GM18526 (cell line): ENCODE measurements around the gene ADAMTS10.

Experiments used
- POLR2A ChIP-seq: IDR thresholded peaks from 3 replicates; pipeline ENCODE4 v1.6.1; 2011; ENCODE audit not compliant: insufficient read length; ENCODE audit errors: extremely low read depth

Gene ADAMTS10

DNA sequence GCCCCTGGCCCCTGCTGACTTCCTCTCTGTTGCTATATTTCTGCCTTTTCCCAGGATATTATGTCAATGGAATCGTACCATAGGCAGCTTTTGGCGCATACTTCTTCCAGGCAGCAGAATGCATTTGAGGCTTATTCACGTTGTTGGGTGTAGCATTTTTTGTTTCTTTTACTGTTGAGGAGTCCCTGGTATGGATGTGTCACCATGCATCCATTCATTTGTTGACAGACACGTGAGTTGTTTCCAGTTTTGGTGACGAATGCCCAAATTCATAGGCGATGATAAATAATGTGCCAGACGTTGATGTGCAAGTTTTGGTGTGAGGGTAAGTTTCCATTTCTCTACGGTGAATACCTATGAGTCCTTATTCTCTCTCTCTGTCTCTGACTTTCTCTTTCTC is 24.9 kb upstream of the ADAMTS10 start:
- TF ChIP-seq POLR2A, result no peak

DNA sequence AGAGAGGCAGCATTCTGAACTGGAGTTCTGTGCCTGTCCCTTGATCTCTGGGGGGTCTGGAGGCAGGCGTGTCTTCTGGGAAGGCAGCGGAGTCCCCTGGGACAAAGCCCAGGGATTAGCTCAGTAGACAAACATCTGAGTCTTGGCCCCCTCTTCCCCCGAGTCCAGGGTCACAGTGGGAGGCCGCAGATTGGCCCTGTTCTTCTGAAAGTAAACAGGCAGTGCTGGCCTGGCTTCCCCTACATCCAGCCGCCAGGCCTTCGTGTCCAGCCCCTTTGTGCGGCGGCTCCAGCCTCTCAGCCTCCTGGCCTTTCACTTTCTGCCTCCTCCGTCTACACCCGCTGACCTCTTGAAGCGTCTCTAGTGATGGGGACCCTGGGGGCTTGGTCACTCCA is 20.9 kb upstream of the ADAMTS10 start:
- no peak for TF ChIP-seq POLR2A

DNA sequence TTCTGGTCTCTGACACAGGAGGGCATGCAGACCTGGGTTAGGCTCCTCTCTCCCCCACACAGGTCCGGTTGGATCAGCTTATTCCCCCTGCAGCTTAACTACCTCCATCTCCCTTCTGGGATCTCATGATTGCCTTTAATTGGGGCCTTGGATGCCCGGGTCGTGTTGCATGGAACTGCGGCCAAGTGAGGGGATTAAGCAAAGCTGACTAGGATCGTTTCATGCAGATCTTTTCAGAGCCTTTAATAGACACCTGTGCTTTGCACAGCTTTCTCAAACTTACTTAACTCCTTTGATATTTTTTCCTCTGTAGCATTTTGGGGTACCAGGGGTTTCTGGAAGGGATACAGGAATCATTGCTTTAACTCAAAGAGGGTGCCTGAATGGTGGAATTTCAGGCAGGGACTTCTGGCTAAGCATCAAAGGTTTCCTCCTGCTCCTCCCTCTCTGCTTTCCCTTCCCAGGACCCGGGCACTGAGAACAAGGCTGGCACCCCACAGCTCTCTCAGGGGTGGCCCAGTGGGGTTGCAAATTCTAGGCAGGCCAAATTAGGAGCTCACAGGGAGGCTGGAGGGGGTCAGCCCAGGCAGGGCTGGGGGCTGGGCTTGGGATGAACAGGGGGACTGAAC is 20.4 kb upstream of the ADAMTS10 start:
- TF ChIP-seq POLR2A, result no peak

DNA sequence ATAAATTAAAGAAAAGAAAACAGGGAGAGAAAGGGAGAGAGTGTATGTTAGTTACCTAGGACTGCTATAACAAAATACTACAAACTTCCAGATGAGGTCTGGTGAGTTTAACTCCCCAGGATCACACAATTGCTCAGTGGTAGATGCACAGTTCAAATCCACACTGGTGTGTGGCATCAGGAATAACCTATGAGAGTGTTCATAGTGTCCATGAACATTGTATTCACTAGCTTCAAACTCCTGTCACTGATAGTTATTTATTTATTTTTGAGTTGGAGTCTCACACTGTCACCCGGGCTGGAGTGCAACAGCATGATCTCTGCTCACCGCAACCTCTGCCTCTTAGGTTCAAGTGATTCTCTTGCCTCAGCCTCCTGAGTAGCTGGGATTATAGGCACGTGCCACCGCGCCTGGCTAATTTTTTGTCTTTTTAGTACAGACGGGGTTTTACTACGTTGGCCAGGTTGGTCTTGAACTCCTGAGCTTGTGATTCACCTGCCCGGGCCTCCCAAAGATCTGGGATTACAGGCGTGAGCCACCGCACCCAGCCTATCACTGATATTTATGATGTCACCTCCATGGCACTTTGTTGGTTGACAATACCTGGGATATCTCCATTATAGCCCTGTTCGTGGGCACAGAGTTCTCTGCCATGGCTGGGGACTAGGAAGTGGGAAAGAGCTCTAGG is 19.6 kb upstream of the ADAMTS10 start, which contains the start of gene NFILZ:
TSS of gene NFILZ (plus strand) at position 638 of the 688 bp plus-strand sequence. CDS start 46,133 bp downstream, outside the sequence.
- no peak for TF ChIP-seq POLR2A

DNA sequence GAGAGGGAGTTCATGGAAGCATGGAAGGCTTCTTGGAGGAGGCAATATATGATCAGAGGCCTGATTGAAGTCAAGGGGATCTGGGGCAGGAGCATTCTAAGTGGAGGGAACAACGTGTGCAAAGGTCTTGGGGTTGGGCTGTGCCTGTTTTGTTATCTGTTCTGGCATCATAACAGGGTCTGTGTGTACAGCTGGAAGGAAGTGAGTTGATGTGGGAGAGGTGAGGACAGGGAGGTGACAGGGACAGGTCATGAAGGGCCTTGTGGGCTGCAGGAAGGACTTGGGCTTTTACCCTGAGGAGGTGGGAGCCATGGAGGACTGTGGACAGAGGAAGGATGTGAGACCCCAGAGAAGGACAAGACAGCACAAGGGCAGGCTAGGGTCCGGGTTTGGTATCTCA is 18.7 kb upstream of the ADAMTS10 start:
- TF ChIP-seq POLR2A, result no peak

DNA sequence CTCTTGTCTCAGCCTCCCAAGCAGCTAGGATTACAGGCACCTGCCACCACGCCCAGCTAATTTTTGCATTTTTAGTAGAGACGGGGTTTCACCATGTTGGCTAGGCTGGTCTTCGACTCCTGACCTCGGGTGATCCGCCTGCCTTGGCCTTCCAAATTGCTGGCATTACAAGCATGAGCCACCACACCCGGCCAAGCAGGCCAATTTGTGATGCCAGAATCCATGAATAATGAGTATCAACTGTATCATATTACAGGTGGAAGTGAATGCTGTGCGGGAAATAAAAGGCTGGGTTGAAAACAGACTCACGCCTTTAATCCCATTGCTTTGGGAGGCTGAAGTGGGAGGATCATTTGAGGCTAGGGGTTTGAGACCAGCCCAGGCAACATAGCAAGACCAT is 16.3 kb upstream of the ADAMTS10 start:
- no peak for TF ChIP-seq POLR2A

DNA sequence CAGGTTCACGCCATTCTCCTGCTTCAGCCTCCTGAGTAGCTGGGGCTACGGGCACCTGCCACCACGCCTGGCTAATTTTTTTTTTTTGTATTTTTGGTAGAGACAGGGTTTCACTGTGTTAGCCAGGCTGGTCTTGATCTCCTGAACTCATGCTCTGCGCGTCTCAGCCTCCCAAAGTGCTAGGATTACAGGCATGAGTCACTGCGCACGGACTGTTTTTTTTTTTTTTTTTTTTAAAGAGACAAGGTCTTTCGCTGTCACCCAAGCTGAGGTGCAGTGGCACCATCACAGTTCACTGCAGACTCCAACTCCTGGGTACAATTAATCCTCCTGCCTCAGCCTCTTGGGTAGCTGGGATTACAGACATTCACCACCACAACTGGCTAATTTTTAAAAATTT is 8.2 kb upstream of the ADAMTS10 start:
- TF ChIP-seq POLR2A, result no peak

DNA sequence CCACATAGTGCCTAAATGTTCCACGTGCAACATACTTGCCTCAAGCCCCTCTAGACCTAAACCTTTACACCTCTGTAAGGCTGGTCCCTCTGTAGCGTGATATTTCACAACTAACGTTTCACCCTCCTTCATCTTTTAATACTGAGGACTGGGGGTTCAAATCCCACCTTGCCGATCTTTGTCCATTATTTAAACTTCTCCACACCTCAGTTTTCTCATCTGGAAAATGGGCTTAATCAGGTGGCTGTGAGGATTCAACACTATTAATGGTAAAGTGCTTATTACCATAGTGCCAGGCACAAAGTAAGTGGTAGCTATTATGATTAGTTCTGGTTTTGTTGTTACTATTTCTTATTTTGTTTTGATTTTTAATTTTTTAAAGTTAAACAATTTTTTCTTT is 7.5 kb upstream of the ADAMTS10 start:
- no peak for TF ChIP-seq POLR2A

DNA sequence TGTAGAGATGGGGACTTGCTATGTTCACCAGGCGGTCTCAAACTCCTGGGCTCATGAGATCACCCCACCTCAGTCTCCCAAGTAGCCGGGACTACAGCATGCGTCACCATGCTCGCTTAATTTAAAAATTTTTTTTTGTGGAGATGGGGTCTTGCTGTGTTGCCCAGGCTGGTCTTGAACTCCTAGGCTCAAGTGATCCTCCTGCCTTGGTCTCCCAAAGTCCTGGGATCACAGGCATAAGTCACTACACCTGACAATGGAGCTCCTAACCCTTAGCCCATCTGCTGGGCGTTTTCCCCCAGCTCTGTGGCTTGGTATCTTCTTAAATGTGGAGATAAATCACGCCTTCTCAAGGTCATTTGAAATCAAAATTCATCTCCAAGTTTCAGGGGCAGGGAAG is 6.3 kb upstream of the ADAMTS10 start:
- TF ChIP-seq POLR2A, result no peak

DNA sequence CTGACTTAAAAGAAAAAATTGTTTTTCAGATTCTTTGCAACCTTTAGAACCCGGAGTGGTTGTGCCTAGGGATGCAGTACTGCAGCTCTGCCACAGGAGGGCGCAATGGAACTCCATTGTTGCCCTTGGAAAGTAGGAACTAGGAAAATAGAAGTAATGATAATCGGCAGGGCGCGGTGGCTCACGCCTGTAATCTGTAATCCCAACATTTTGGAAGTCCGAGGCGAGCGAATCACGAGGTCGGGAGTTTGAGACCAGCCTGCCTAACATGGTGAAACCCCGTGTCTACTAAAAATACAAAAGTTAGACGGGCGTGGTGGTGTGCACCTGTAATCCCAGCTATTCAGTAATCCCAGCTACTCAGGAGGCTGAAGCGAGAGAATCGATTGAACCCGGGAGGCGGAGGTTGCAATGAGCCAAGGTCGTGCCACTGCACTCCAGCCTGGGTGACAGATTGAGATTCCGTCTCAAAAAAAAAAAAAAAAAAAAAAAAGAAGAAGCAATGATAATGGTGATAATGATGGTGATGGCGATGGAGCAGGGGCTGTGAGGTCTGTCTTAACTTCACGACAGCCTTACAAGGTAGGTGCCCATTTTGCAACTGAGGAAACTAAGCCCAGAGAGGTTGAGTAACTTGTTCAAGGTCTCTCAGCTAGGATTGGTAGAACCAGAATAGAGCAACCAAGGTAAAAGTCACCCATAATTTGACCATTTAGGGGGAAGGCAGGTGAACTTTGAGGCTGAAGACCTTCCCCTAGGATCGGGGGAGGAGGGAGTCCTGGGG is 5.5 kb upstream of the ADAMTS10 start:
- TF ChIP-seq POLR2A, result no peak

DNA sequence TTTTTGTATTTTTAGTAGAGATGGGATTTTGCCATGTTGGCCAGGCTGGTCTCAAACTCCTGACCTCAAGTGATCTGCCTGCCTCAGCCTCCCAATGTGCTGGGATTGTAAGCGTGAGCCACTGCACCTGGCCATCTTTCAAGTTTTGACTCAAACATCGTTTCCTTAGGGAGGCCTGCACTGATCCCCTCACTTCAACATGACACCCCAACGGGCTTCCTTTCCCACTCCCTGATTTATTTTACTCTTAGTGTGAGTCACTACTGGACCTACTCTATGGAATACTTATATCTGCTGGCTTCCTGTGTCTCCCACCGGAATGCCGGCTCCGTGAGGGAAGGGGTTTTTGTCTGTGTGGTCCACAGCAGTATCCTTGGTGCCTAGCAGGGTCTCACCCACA is 4.5 kb upstream of the ADAMTS10 start:
- no peak for TF ChIP-seq POLR2A

DNA sequence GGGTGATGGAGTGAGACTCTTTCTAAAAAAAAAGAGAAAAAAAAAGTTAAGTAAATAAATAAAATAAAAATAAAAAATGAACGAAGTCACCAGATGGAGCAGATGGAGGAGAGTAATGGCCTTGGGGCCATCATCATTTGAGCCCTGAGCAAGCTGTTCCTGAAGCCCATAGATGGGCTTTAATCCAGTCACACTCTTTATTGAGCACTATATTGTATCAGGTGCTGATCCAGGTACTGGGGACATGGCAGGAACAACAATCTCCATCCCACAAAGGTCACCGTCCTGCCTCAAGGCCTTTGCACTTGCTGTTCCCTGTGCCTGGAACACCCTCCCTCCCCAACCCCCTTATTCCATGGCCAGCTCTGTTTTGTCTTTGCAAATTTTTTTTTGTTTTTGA is 3.9 kb upstream of the ADAMTS10 start:
- TF ChIP-seq POLR2A, result no peak

DNA sequence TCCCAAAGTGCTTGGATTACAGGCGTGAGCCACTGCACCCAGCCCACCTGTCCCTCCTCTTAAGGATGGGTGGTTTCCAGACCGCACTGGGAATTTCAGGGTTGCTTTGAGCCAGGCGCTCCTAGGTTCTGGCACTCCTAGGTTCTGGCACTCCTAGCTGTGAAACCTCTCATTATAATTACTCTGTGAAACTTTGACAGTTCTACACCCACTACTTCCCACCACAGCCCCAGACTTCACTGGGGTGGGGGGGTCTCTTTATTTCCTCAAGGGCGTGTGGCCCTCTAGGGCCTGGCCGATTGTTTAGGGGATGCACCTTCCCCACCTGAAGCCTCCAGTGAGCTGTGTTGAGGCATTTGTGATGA is 2.3 kb upstream of the ADAMTS10 start:
- no peak for TF ChIP-seq POLR2A

DNA sequence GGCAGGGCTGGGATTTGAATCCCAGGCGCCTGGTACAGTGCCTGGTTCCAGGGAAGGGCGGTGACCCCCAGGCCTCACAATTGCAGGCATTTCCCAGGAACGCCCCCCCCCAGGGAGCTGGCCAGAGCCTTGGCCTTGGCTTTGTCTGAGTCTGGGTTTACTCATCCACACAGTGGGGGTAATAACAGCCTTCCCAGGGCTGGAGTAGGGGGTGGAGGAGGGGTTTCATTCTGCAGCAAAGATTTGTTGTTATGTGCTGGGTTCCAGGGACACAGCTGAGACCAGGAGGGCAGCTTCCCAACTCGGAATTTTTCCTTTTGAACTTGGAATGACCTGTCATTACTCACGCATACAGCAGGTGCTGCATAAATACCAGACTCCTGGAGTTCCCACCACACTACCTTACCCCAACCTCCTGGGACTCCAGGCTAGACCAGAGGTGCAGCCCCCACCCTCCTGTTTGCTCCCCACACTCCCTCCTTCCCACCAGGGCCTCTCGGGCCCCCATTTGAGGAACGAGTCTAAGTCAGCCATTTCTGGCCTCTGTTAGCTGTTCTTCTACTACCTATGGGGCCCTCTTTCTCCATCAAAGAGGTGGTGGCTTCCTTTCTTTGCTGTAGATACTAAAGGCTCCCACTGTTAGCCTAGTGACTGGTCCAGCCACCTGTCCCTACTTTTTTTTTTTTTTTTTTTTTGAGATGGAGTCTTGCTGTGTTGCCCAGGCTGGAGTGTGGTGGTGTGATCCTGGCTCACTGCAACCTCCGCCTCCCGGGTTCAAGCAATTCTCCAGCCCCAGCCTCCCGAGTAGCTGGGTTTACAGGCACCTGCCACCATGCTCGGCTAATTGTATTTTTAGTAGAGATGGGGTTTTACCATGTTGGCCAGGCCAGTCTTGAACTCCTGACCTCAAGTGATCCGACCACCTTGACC is 1.6 kb upstream of the ADAMTS10 start:
- no peak for TF ChIP-seq POLR2A

DNA sequence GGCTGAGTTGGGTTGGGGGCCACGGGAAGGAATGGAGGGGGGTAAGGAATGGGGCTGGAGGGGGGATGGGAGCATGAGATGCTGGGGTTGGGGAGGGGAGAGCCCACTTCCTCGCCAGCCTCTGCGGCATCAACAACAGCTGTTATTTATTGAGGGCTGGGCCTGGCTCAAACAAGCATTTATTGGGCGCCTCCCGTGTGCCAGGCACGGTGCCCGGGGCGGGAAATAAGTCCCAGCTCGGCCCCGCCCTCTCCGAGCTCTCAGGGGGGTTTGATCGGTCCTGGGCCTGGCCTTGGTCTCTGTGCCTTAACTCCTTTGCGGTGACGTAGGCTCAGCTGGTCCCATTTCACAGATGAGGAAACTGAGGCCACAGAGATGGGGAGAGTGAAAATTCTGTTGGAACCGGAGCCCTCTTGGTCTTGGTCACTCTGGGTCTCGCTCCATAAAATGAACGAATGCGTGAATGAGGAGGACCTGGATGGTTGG is 919 bp upstream of the ADAMTS10 start:
- no peak for TF ChIP-seq POLR2A
